ENCODE results near the gene IQSEC3. TPM values are rescaled to one million over a fixed set of nuclear protein-coding genes. Genes with fewer than 3 reads are reported as not detected.

Gene IQSEC3
- total RNA-seq, 3 donors from 2014 or later (not counting 1 experiment from before 2014, with no cell fraction given), result 4.4 to 7.1 (median 5.3) TPM

- no peak overlapping the region for H3K4me3 Mint-ChIP-seq
- Histone ChIP-seq H3K27ac (ENCODE audit: low read length) (no peak overlapping the region), H3K4me3 (ENCODE audit: low read length) (no peak overlapping the region), H3K36me3 (ENCODE audit: control insufficient read depth, insufficient read depth, low read length) (no peaks in the 10 kb centered on the region), H3K9me3 (ENCODE audit: control insufficient read depth, insufficient read depth, low read length) (no peaks in the 10 kb centered on the region), H3K4me1 (ENCODE audit: control insufficient read depth, insufficient read depth, low read length) (peaks cover 11% of the 10 kb centered on the region), H3K27me3 (ENCODE audit: control insufficient read depth, insufficient read depth, low read length) (no peaks in the 10 kb centered on the region)
- H3K27ac Mint-ChIP-seq, result no peak overlapping the region
- no peak for DNase-seq
- H3K9me3 Mint-ChIP-seq, result no peaks in the 10 kb centered on the region
- H3K36me3 Mint-ChIP-seq, result no peaks in the 10 kb centered on the region
- WGBS (ENCODE audit: insufficient coverage), result 90% methylated on average over 10 of the region's 10 CpGs
- H3K27me3 Mint-ChIP-seq (ENCODE audit: low read depth in 2 of 2), result peaks cover 3 to 11% of the 10 kb centered on the region in 2 donors
- H3K4me1 Mint-ChIP-seq, result peaks cover 16 to 19% of the 10 kb centered on the region in 2 donors
- no peak for TF ChIP-seq CTCF (IDR thresholded peaks at IDR 0.05)
- intact Hi-C loops (cut with micrococcal nuclease), result no loop called here
- no peak for ATAC-seq
Measured at GRCh38 chr12:171276-171675, 104.7 kb downstream of the IQSEC3 start.

GRCh38 chr12:171743-172676, 105.4 kb downstream of the IQSEC3 start:
- DNase-seq (no peak), ATAC-seq (no peak)
- no peak for TF ChIP-seq CTCF (IDR thresholded peaks at IDR 0.05)
- H3K27me3 Mint-ChIP-seq (ENCODE audit: low read depth in 2 of 2), result peaks cover 3 to 11% of the 10 kb centered on the region in 2 donors
- peaks cover 11 to 26% of the 10 kb centered on the region in 2 donors for H3K4me1 Mint-ChIP-seq
- intact Hi-C loops (cut with micrococcal nuclease), result no loop called here
- Histone ChIP-seq H3K9me3 (ENCODE audit: control insufficient read depth, insufficient read depth, low read length) (no peaks in the 10 kb centered on the region), H3K4me3 (ENCODE audit: low read length) (no peak overlapping the region), H3K27me3 (ENCODE audit: control insufficient read depth, insufficient read depth, low read length) (no peaks in the 10 kb centered on the region), H3K27ac (ENCODE audit: low read length) (no peak overlapping the region), H3K4me1 (ENCODE audit: control insufficient read depth, insufficient read depth, low read length) (peaks cover 13% of the 10 kb centered on the region), H3K36me3 (ENCODE audit: control insufficient read depth, insufficient read depth, low read length) (no peaks in the 10 kb centered on the region)
- WGBS (ENCODE audit: insufficient coverage), result 54% methylated on average over 17 of the region's 18 CpGs
- H3K9me3 Mint-ChIP-seq, result no peaks in the 10 kb centered on the region
- no peaks in the 10 kb centered on the region for H3K36me3 Mint-ChIP-seq
- H3K27ac Mint-ChIP-seq, result no peak overlapping the region
- no peak overlapping the region for H3K4me3 Mint-ChIP-seq

- H3K4me3 ChIP-seq (ENCODE audit: low read length), result no peak overlapping the region
- no peak for TF ChIP-seq CTCF (IDR thresholded peaks at IDR 0.05)
- H3K9me3 ChIP-seq (ENCODE audit: control insufficient read depth, insufficient read depth, low read length), result no peaks in the 10 kb centered on the region
- H3K36me3 Mint-ChIP-seq, result no peaks in the 10 kb centered on the region
- H3K36me3 ChIP-seq (ENCODE audit: control insufficient read depth, insufficient read depth, low read length), result no peaks in the 10 kb centered on the region
- intact Hi-C loops (cut with micrococcal nuclease), result no loop called here
- no peak for ATAC-seq
- 68% methylated on average over 15 of the region's 15 CpGs for WGBS (ENCODE audit: insufficient coverage)
- H3K27ac Mint-ChIP-seq, result no peak overlapping the region
- no peak overlapping the region for H3K4me3 Mint-ChIP-seq
- DNase-seq, result no peak
- H3K4me1 Mint-ChIP-seq, result peaks cover 11 to 27% of the 10 kb centered on the region in 2 donors
- peaks cover 3 to 11% of the 10 kb centered on the region in 2 donors for H3K27me3 Mint-ChIP-seq (ENCODE audit: low read depth in 2 of 2)
- no peaks in the 10 kb centered on the region for H3K9me3 Mint-ChIP-seq
- H3K27ac ChIP-seq (ENCODE audit: low read length), result no peak overlapping the region
- H3K27me3 ChIP-seq (ENCODE audit: control insufficient read depth, insufficient read depth, low read length), result no peaks in the 10 kb centered on the region
- peaks cover 13% of the 10 kb centered on the region for H3K4me1 ChIP-seq (ENCODE audit: control insufficient read depth, insufficient read depth, low read length)
Measured at GRCh38 chr12:172732-173161, 106.2 kb downstream of the IQSEC3 start.

Measured in natural killer cell (primary cell).